Transverse colon (tissue), 4 donors: ENCODE data around the gene CFAP210.

Source experiments
- CTCF ChIP-seq, 5 experiments: fragments of 200-600 bp in 3 of 5; fragments of 450-650 bp in 2 of 5; sonication (generic) in 3 of 5; IDR thresholded peaks; 1 replicate in 2 of 5; 2 replicates in 3 of 5; pipeline ENCODE4 v1.5.1; 2016 to 2017; ENCODE audit warnings: antibody characterized with exemption in 5 of 5, inconsistent platforms in 3 of 5, mild to moderate bottlenecking in 2 of 5, moderate library complexity in 1 of 5
- EP300 ChIP-seq: sonication (generic); formaldehyde crosslinking; IDR thresholded peaks from one replicate; pipeline ENCODE4 v1.6.1; 2017; ENCODE audit warnings: antibody characterized with exemption, low read depth
- POLR2A ChIP-seq: fragments of 450-650 bp; IDR thresholded peaks from one replicate; pipeline ENCODE4 v1.6.1; 2016; ENCODE audit warnings: antibody characterized with exemption, mild to moderate bottlenecking, moderate library complexity
- POLR2AphosphoS5 ChIP-seq, 3 donors: sonication (generic); formaldehyde crosslinking; IDR thresholded peaks; one replicate each; pipeline ENCODE4 v1.6.1; 2016; ENCODE audit warnings: antibody characterized with exemption in 3 of 3

GRCh38 chr2:169647496-169647895, 46.7 kb downstream of the CFAP210 start:
- TF ChIP-seq CTCF (IDR thresholded peaks at IDR 0.05) (no peak), EP300 (no peak), POLR2A (no peak), POLR2AphosphoS5 (IDR thresholded peaks at IDR 0.05) (no peak)
